Sciatic nerve (tissue), 2 donors: ENCODE results near the gene DISC1. TPM values are rescaled to one million over a fixed set of nuclear protein-coding genes. Genes with fewer than 3 reads are reported as not detected.
A peak's percentile ranks its signal among the peaks of the same experiment; 100 is the strongest.

ENCODE experiments used
- ATAC-seq: fragments of 200-7000 bp; cut with Tn5 transposase; one replicate; pipeline ENCODE4 v1.9.1; 2020; ENCODE audit warnings: mild to moderate bottlenecking, moderate library complexity
- DNase-seq: peaks from one replicate; pipeline ENCODE4 v3.0.0-alpha.2; 2020; ENCODE audit warnings: low spot score
- intact Hi-C: fragments of 100-400 bp; cut with DNase I; formaldehyde crosslinking; loops from one replicate; pipeline ENCODE4 v1.14.2; 2022
- total RNA-seq: library from RNA; stranded (reverse); fragmentation: NEBNext Ultra II Directional; extraction: Animal tissue kit (Norgen Biotek cat#: 25700); gene quantifications from one replicate; pipeline ENCODE4 v1.2.1, GENCODE V29; 2021
- donor health status: DM: no; HTN: no; CAD: no.
- donor health status: DM: no; HTN: no; CAD: no.

DISC1 gene
- total RNA-seq, 1 donor from 2014 or later, result 34.5 TPM

- intact Hi-C loops, result no loop called here
- DNase-seq, result no peak
- ATAC-seq, result no peak
Observed at GRCh38 chr1:232017759-232018158, 391.2 kb downstream of the DISC1 start.

- DNase-seq, result no peak
- ATAC-seq, result peak; percentile 36
- intact Hi-C loops, result no loop called here
Observed at GRCh38 chr1:232018231-232019025, 391.8 kb downstream of the DISC1 start.

- DNase-seq, result no peak
- intact Hi-C loops, result no loop called here
- ATAC-seq, result no peak
Observed at GRCh38 chr1:232019026-232019340, 392.4 kb downstream of the DISC1 start.

- ATAC-seq (no peak), DNase-seq (no peak)
- intact Hi-C loops, result no loop called here
Observed at GRCh38 chr1:232020352-232020751, 393.8 kb downstream of the DISC1 start.

GRCh38 chr1:232029315-232029714 lies 402.7 kb downstream of the DISC1 start:
- DNase-seq (no peak), ATAC-seq (no peak)
- intact Hi-C loops, result no loop called here

- intact Hi-C loops, result no loop called here
- ATAC-seq (no peak), DNase-seq (no peak)
Observed at GRCh38 chr1:232031156-232031555, 404.6 kb downstream of the DISC1 start.

GRCh38 chr1:232033285-232033684 lies 406.7 kb downstream of the DISC1 start:
- DNase-seq (no peak), ATAC-seq (no peak)
- intact Hi-C loops, result no loop called here

- intact Hi-C loops, result no loop called here
- DNase-seq, result no peak
- ATAC-seq, result no peak
Observed at GRCh38 chr1:232034556-232034955, 408.0 kb downstream of the DISC1 start.

- no peak for DNase-seq
- intact Hi-C loops, result no loop called here
- ATAC-seq, result no peak
Observed at GRCh38 chr1:232036181-232036933, 409.8 kb downstream of the DISC1 start.

GRCh38 chr1:232037774-232038388 lies 411.3 kb downstream of the DISC1 start:
- intact Hi-C loops, result no loop called here
- no peak for DNase-seq
- ATAC-seq, result no peak

GRCh38 chr1:232038706-232039677 lies 412.4 kb downstream of the DISC1 start:
- no peak for DNase-seq
- peak; percentile 30 for ATAC-seq
- intact Hi-C loops, result no loop called here

- ATAC-seq, result no peak
- no peak for DNase-seq
- intact Hi-C loops, result no loop called here
Observed at GRCh38 chr1:232040260-232040659, 413.7 kb downstream of the DISC1 start.

GRCh38 chr1:232044728-232045127 lies 418.1 kb downstream of the DISC1 start:
- intact Hi-C loops, result no loop called here
- DNase-seq (no peak), ATAC-seq (no peak)

GRCh38 chr1:232045139-232045994 lies 418.8 kb downstream of the DISC1 start:
- intact Hi-C loops, result no loop called here
- ATAC-seq (no peak), DNase-seq (no peak)

- ATAC-seq, result no peak
- intact Hi-C loops, result no loop called here
- DNase-seq, result no peak
Observed at GRCh38 chr1:232046451-232047306, 420.1 kb downstream of the DISC1 start.

- DNase-seq, result no peak
- ATAC-seq, result no peak
- intact Hi-C loops, result no loop called here
Observed at GRCh38 chr1:232047473-232047872, 420.9 kb downstream of the DISC1 start.

GRCh38 chr1:232048481-232048880 lies 421.9 kb downstream of the DISC1 start:
- DNase-seq (no peak), ATAC-seq (no peak)
- intact Hi-C loops, result no loop called here
